ENCODE data around the gene MS4A4A. TPM values are rescaled to one million over a fixed set of nuclear protein-coding genes. Genes with fewer than 3 reads are reported as not detected.

Gene MS4A4A
- total RNA-seq, 1 donor = 0.36 TPM

- no peak overlapping the region for H3K27ac ChIP-seq (ENCODE audit: low read depth, low read length)
- peak; percentile 47 for TF ChIP-seq CTCF (IDR thresholded peaks at IDR 0.05; ENCODE audit: extremely low read depth, low read depth, low read length)
- H3K36me3 ChIP-seq (ENCODE audit: insufficient read depth, low read length) = no peaks in the 10 kb centered on the region
- no peaks in the 10 kb centered on the region for H3K9me3 ChIP-seq (ENCODE audit: low read depth, low read length)
- H3K79me2 ChIP-seq (ENCODE audit: insufficient read depth, low read length) = no peaks in the 10 kb centered on the region
- H3K4me1 ChIP-seq (ENCODE audit: insufficient read depth, low read length) = no peaks in the 10 kb centered on the region
- no peak overlapping the region for H2AFZ ChIP-seq (ENCODE audit: low read length)
- H4K20me1 ChIP-seq (ENCODE audit: insufficient read depth, low read length) = no peaks in the 10 kb centered on the region
- H3K4me2 ChIP-seq (ENCODE audit: insufficient read depth, low read length) = no peak overlapping the region
- no peak overlapping the region for H3K4me3 ChIP-seq (ENCODE audit: insufficient read depth, low read length)
- DNase-seq (ENCODE audit: insufficient read length, low spot score, missing footprints) = no peak
- no peaks in the 10 kb centered on the region for H3K27me3 ChIP-seq (ENCODE audit: insufficient read depth, low read length)
These were observed 62.7 kb downstream of the MS4A4A start for GRCh38 chr11:60343094-60343704.

GRCh38 chr11:60344146-60344545 lies 63.7 kb downstream of the MS4A4A start:
- no peaks in the 10 kb centered on the region for H3K27me3 ChIP-seq (ENCODE audit: insufficient read depth, low read length)
- no peaks in the 10 kb centered on the region for H3K9me3 ChIP-seq (ENCODE audit: low read depth, low read length)
- no peaks in the 10 kb centered on the region for H4K20me1 ChIP-seq (ENCODE audit: insufficient read depth, low read length)
- H3K4me2 ChIP-seq (ENCODE audit: insufficient read depth, low read length) = no peak overlapping the region
- DNase-seq (ENCODE audit: insufficient read length, low spot score, missing footprints) = no peak
- no peaks in the 10 kb centered on the region for H3K36me3 ChIP-seq (ENCODE audit: insufficient read depth, low read length)
- no peak overlapping the region for H3K4me3 ChIP-seq (ENCODE audit: insufficient read depth, low read length)
- no peak overlapping the region for H2AFZ ChIP-seq (ENCODE audit: low read length)
- H3K4me1 ChIP-seq (ENCODE audit: insufficient read depth, low read length) = no peaks in the 10 kb centered on the region
- no peaks in the 10 kb centered on the region for H3K79me2 ChIP-seq (ENCODE audit: insufficient read depth, low read length)
- no peak overlapping the region for H3K27ac ChIP-seq (ENCODE audit: low read depth, low read length)
- TF ChIP-seq CTCF (IDR thresholded peaks at IDR 0.05; ENCODE audit: extremely low read depth, low read depth, low read length) = no peak

GRCh38 chr11:60345489-60345888 lies 65.0 kb downstream of the MS4A4A start:
- Histone ChIP-seq H2AFZ (ENCODE audit: low read length) (no peak overlapping the region), H3K4me1 (ENCODE audit: insufficient read depth, low read length) (no peaks in the 10 kb centered on the region)

More at GRCh38 chr11:60345489-60345888, 65.0 kb downstream of the MS4A4A start:
- Histone ChIP-seq H3K27ac (ENCODE audit: low read depth, low read length) (no peak overlapping the region), H3K79me2 (ENCODE audit: insufficient read depth, low read length) (no peaks in the 10 kb centered on the region), H4K20me1 (ENCODE audit: insufficient read depth, low read length) (no peaks in the 10 kb centered on the region), H3K9me3 (ENCODE audit: low read depth, low read length) (no peaks in the 10 kb centered on the region), H3K27me3 (ENCODE audit: insufficient read depth, low read length) (no peaks in the 10 kb centered on the region), H3K4me2 (ENCODE audit: insufficient read depth, low read length) (no peak overlapping the region), H3K4me3 (ENCODE audit: insufficient read depth, low read length) (no peak overlapping the region), H3K36me3 (ENCODE audit: insufficient read depth, low read length) (no peaks in the 10 kb centered on the region)
- no peak for DNase-seq (ENCODE audit: insufficient read length, low spot score, missing footprints)
- TF ChIP-seq CTCF (IDR thresholded peaks at IDR 0.05; ENCODE audit: extremely low read depth, low read depth, low read length) = peak; percentile 21
